Spleen (tissue), 7 donors: Measurements from ENCODE around the gene CCDC61.

Experiments
- POLR2A ChIP-seq, 3 donors: fragments of 450-650 bp; IDR thresholded peaks; one replicate each; pipeline ENCODE4 v1.5.1; 2017; ENCODE audit warnings: antibody characterized with exemption in 3 of 3, mild to moderate bottlenecking in 1 of 3
- TF ChIP-seq, protein P1 (sequence below), 11 experiments: fragments of 200-600 bp in 7 of 11; fragments of 450-650 bp in 4 of 11; sonication (generic) in 4 of 11; IDR thresholded peaks in 8 of 11; conservative IDR thresholded peaks in 3 of 11; 1 replicate in 7 of 11; 2 replicates in 4 of 11; pipeline versions ENCODE4 v1.4.0 to v1.8.0; 2016 to 2021; ENCODE audit warnings: antibody characterized with exemption in 11 of 11, inconsistent platforms in 4 of 11, mild to moderate bottlenecking in 1 of 11
- donor health status: DM: no; HTN: no; CAD: no; lungs with moderate emphysema.
- donor health status: DM: no; HTN: no; CAD: no.
- donor health status: DM: no; HTN: no; CAD: no.

DNA sequence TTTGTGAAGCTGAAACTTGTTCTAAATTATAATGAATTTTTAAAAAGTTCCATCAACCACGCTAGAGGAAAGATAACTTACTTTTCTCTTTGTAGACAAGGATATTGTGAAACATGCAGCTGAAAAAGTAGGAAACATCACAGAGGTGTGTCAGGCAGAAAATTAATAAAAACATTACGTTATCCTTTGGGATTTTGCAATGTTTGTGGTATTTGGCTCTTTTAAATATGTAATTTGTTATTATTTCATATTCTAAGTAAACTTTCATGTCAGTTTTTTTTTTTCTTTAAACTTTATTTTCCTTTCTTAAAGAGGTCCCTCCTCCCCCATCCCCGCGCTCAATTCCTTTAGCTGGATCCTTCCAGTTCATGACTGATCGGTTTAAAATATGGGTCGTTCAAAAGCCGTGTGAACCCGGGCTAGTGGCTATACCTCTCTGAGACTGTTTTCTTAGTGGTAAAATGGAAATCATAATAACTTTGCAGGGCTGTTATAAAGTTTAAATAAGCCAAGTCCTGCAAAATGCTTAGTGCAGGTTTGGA lies 740 bp upstream of the CCDC61 start:
- TF ChIP-seq POLR2A (IDR thresholded peaks at IDR 0.05) = no peak
- TF ChIP-seq, protein P1, sequence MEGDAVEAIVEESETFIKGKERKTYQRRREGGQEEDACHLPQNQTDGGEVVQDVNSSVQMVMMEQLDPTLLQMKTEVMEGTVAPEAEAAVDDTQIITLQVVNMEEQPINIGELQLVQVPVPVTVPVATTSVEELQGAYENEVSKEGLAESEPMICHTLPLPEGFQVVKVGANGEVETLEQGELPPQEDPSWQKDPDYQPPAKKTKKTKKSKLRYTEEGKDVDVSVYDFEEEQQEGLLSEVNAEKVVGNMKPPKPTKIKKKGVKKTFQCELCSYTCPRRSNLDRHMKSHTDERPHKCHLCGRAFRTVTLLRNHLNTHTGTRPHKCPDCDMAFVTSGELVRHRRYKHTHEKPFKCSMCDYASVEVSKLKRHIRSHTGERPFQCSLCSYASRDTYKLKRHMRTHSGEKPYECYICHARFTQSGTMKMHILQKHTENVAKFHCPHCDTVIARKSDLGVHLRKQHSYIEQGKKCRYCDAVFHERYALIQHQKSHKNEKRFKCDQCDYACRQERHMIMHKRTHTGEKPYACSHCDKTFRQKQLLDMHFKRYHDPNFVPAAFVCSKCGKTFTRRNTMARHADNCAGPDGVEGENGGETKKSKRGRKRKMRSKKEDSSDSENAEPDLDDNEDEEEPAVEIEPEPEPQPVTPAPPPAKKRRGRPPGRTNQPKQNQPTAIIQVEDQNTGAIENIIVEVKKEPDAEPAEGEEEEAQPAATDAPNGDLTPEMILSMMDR (IDR thresholded peaks at IDR 0.05 in 8 of 11, conservative IDR thresholded peaks at IDR 0.05 in 3 of 11) = no peak
